ENCODE data around the gene TMEM204.

The TMEM204 gene

DNA sequence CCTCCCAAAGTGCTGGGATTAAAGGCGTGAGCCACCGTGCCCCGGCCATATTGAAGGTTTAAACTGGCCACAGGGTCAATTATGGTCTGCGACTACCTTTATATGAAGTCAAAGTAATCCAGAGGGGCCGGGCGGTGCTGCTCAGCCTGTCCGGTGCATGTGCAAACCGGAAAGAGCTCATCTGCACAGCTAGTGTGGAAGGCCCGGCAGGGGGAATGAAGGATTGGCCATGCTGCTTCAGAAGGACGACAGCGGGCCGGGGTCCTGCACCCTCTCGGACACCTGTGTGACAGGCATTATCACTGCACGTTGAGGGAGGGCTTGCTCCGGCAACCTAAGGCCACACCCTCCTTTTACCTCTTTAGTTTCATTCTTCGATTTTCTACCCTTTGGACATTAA is 23.6 kb downstream of the TMEM204 start:
- TF ChIP-seq EZH2phosphoT487 (IDR thresholded peaks at IDR 0.05; ENCODE audit: borderline replicate concordance, low read length), result no peak
- TF ChIP-seq, protein P1, sequence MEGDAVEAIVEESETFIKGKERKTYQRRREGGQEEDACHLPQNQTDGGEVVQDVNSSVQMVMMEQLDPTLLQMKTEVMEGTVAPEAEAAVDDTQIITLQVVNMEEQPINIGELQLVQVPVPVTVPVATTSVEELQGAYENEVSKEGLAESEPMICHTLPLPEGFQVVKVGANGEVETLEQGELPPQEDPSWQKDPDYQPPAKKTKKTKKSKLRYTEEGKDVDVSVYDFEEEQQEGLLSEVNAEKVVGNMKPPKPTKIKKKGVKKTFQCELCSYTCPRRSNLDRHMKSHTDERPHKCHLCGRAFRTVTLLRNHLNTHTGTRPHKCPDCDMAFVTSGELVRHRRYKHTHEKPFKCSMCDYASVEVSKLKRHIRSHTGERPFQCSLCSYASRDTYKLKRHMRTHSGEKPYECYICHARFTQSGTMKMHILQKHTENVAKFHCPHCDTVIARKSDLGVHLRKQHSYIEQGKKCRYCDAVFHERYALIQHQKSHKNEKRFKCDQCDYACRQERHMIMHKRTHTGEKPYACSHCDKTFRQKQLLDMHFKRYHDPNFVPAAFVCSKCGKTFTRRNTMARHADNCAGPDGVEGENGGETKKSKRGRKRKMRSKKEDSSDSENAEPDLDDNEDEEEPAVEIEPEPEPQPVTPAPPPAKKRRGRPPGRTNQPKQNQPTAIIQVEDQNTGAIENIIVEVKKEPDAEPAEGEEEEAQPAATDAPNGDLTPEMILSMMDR (IDR thresholded peaks at IDR 0.05; ENCODE audit: low read depth, low read length, poor library complexity, severe bottlenecking), result no peak
- Histone ChIP-seq H3K4me2 (ENCODE audit: low read length) (no peak overlapping the region), H3K4me3 (ENCODE audit: low read length) (no peak overlapping the region), H3K9me2 (replicated peaks; ENCODE audit: control insufficient read depth, low read length) (no peaks in the 10 kb centered on the region), H3K36me3 (ENCODE audit: control insufficient read depth, low read length) (no peaks in the 10 kb centered on the region), H3F3A (ENCODE audit: control insufficient read depth, insufficient read depth) (no peaks in the 10 kb centered on the region), H3K27ac (ENCODE audit: low read depth, low read length) (no peak overlapping the region), H3K27me3 (ENCODE audit: control insufficient read depth, low read length) (no peaks in the 10 kb centered on the region), H3K9me3 (ENCODE audit: control insufficient read depth, insufficient read depth, low read length) (no peaks in the 10 kb centered on the region), H4K20me1 (ENCODE audit: control insufficient read depth, insufficient read depth, low read depth, low read length) (no peaks in the 10 kb centered on the region), H3K79me2 (ENCODE audit: control insufficient read depth, low read length) (no peaks in the 10 kb centered on the region), H3K4me1 (ENCODE audit: control insufficient read depth, low read length) (no peaks in the 10 kb centered on the region)

DNA sequence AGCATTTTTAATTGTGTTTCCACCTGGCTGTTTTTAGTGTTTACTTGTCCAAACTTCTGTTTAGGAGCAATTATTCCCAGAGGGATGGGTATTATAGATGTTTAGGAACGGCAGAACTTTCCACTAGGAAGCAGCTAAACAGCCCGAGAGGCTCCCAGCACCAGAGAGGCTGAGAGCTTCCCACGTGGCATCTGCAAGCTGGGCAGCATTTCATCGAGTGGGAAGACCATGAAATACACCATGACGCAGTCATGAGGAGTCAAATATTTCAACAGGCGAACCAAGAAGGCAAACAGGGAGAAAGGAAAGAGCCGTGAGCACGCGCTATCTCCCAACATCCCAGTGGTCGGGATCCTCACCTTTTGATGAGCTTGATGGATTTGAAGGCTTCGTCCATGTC is 24.1 kb downstream of the TMEM204 start:
- TF ChIP-seq, protein P1 (IDR thresholded peaks at IDR 0.05; ENCODE audit: low read depth, low read length, poor library complexity, severe bottlenecking), result no peak
- no peak for TF ChIP-seq EZH2phosphoT487 (IDR thresholded peaks at IDR 0.05; ENCODE audit: borderline replicate concordance, low read length)
- no peaks in the 10 kb centered on the region for H3K36me3 ChIP-seq (ENCODE audit: control insufficient read depth, low read length)
- no peaks in the 10 kb centered on the region for H3K4me1 ChIP-seq (ENCODE audit: control insufficient read depth, low read length)
- no peak overlapping the region for H3K4me3 ChIP-seq (ENCODE audit: low read length)
- H3K9me3 ChIP-seq (ENCODE audit: control insufficient read depth, insufficient read depth, low read length), result no peaks in the 10 kb centered on the region
- H3K4me2 ChIP-seq (ENCODE audit: low read length), result no peak overlapping the region
- H3K27me3 ChIP-seq (ENCODE audit: control insufficient read depth, low read length), result no peaks in the 10 kb centered on the region
- H3K79me2 ChIP-seq (ENCODE audit: control insufficient read depth, low read length), result no peaks in the 10 kb centered on the region
- no peaks in the 10 kb centered on the region for H4K20me1 ChIP-seq (ENCODE audit: control insufficient read depth, insufficient read depth, low read depth, low read length)
- no peaks in the 10 kb centered on the region for H3K9me2 ChIP-seq (replicated peaks; ENCODE audit: control insufficient read depth, low read length)
- H3F3A ChIP-seq (ENCODE audit: control insufficient read depth, insufficient read depth), result no peaks in the 10 kb centered on the region
- H3K27ac ChIP-seq (ENCODE audit: low read depth, low read length), result no peak overlapping the region

DNA sequence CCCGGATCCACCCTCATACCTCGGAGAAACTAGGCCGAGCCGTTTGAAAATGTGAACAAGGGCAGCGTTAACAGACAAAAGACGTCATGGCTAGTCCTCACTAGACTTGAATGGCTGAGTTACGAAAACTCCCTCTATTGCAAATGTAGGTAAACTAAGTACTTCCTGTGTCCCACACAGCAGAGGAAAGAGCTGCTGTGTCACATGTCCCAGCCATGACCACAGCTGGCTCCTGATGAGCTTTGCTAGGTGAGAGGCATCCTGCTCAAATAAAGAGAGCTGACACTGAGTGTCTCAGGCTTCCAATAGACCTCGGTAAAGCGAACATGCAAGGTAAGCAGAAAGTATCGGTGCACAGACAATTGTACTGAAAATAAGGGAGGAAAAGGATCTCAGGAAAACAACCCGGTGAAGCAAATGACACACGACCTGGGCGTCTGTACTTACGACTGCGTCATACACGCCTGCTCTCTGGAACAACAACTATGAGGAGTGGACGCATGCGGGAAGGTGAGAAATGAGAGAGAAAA is 26.0 kb downstream of the TMEM204 start:
- Histone ChIP-seq H3K9me3 (ENCODE audit: control insufficient read depth, insufficient read depth, low read length) (no peaks in the 10 kb centered on the region), H3K9me2 (replicated peaks; ENCODE audit: control insufficient read depth, low read length) (no peaks in the 10 kb centered on the region), H3K4me2 (ENCODE audit: low read length) (no peak overlapping the region), H3K79me2 (ENCODE audit: control insufficient read depth, low read length) (no peaks in the 10 kb centered on the region), H3K27me3 (ENCODE audit: control insufficient read depth, low read length) (no peaks in the 10 kb centered on the region), H3K27ac (ENCODE audit: low read depth, low read length) (no peak overlapping the region), H3K4me1 (ENCODE audit: control insufficient read depth, low read length) (no peaks in the 10 kb centered on the region), H4K20me1 (ENCODE audit: control insufficient read depth, insufficient read depth, low read depth, low read length) (no peaks in the 10 kb centered on the region), H3F3A (ENCODE audit: control insufficient read depth, insufficient read depth) (no peaks in the 10 kb centered on the region), H3K36me3 (ENCODE audit: control insufficient read depth, low read length) (no peaks in the 10 kb centered on the region), H3K4me3 (ENCODE audit: low read length) (no peak overlapping the region)
- TF ChIP-seq EZH2phosphoT487 (IDR thresholded peaks at IDR 0.05; ENCODE audit: borderline replicate concordance, low read length), result no peak
- TF ChIP-seq, protein P1 (IDR thresholded peaks at IDR 0.05; ENCODE audit: low read depth, low read length, poor library complexity, severe bottlenecking), result no peak
